Cardiac ventricle fibroblast (primary cell): Measurements from ENCODE around the gene PCDH9. TPM values are rescaled to one million over a fixed set of nuclear protein-coding genes. Genes with fewer than 3 reads are reported as not detected.

ENCODE experiments used
- total RNA-seq: library from RNA; depleted of rRNA; stranded (reverse); fragments of >200 nt; gene quantifications from 2 replicates; pipeline ENCODE4 v1.2.3, GENCODE V29; 2015

The PCDH9 gene
- 15.8 and 16.7 TPM in 2 replicates for total RNA-seq

GRCh38 chr13:67229481-67230403 is at the start of gene PCDH9:
TSS of gene PCDH9 (minus strand) at chr13:67230336. CDS start at chr13:67228440, 1,896 bp downstream.

